Measurements from ENCODE around the gene TMEM115. TPM values are rescaled to one million over a fixed set of nuclear protein-coding genes. Genes with fewer than 3 reads are reported as not detected.

TMEM115 gene
- total and polyA plus RNA-seq, 10 of the 15 experiments (the other 5 are each of a cell fraction or from before 2014, with no cell fraction given): 1.9 to 18.7 (median 13.2) TPM

GRCh38 chr3:50406487-50406886 is 47.2 kb upstream of the TMEM115 start:
- ChIA-PET RAD21 (ENCODE audit: unreplicated experiment) (no interaction called here), CTCF (no interaction called here), SMC1A (ENCODE audit: uncharacterized antibody, unreplicated experiment) (no interaction called here), POLR2A (no interaction called here)
- TF ChIP-seq SMARCA5 (IDR thresholded peaks at IDR 0.05) (no peak), IKZF1 (conservative IDR thresholded peaks at IDR 0.05) (no peak), POU2F2 (IDR thresholded peaks at IDR 0.05; ENCODE audit: borderline replicate concordance, low read depth, low read length) (no peak), SIX5 (IDR thresholded peaks at IDR 0.05; ENCODE audit: low read depth, low read length, severe bottlenecking) (no peak), LARP7 (IDR thresholded peaks at IDR 0.05) (no peak), ZBTB40 (IDR thresholded peaks at IDR 0.05; ENCODE audit: borderline replicate concordance) (no peak), MAX (IDR thresholded peaks at IDR 0.05; ENCODE audit: low read depth, low read length) (no peak), SMC3 (IDR thresholded peaks at IDR 0.05; ENCODE audit: borderline replicate concordance, low read length) (no peak), ZNF274 (IDR thresholded peaks at IDR 0.05; ENCODE audit: insufficient read depth, insufficient read length) (no peak), PBX3 (IDR thresholded peaks at IDR 0.05; ENCODE audit: insufficient replicate concordance, low read depth, low read length) (no peak), GABPA (IDR thresholded peaks at IDR 0.05; ENCODE audit: low read depth) (no peak), SREBF2 (IDR thresholded peaks at IDR 0.05; ENCODE audit: low read length) (no peak), YBX1 (IDR thresholded peaks at IDR 0.05) (no peak), GATAD2B (conservative IDR thresholded peaks at IDR 0.05; ENCODE audit: low read depth) (no peak), MEF2A (IDR thresholded peaks at IDR 0.05; ENCODE audit: insufficient read depth, low read depth, low read length) (no peak), USF1 (IDR thresholded peaks at IDR 0.05; ENCODE audit: borderline replicate concordance, extremely low read length, insufficient read depth, low read depth, low read length) (no peak), MEF2B (IDR thresholded peaks at IDR 0.05; ENCODE audit: partially characterized antibody, poor library complexity, severe bottlenecking) (no peak), MTA3 (IDR thresholded peaks at IDR 0.05; ENCODE audit: borderline replicate concordance, low read length) (no peak), SUPT20H (IDR thresholded peaks at IDR 0.05; ENCODE audit: borderline replicate concordance, control insufficient read depth, low read depth, low read length) (no peak)
- Histone ChIP-seq H3K9ac (ENCODE audit: control insufficient read depth, insufficient read depth, low read length) (no peak overlapping the region), H3K79me2 (ENCODE audit: control insufficient read depth, insufficient read depth, low read length) (no peaks in the 10 kb centered on the region), H3K4me2 (ENCODE audit: control insufficient read depth, insufficient read depth) (no peak overlapping the region), H2AFZ (ENCODE audit: control insufficient read depth, low read depth, low read length) (no peak overlapping the region), H3K4me1 (ENCODE audit: control insufficient read depth, insufficient read depth, low read length) (no peaks in the 10 kb centered on the region; the same call in 1 of the 2 replicates), H3K4me3 (no peak overlapping the region), H3K9me3 (replicated peaks; ENCODE audit: control insufficient read depth, insufficient read depth, low read length) (no peaks in the 10 kb centered on the region), H3K27me3 (replicated peaks in 1 of 2; ENCODE audit: control insufficient read depth in 2 of 2, insufficient read depth in 2 of 2, low read length in 1 of 2) (no peaks in the 10 kb centered on the region; a peak in 1 of 4 replicates), H4K20me1 (ENCODE audit: control insufficient read depth, insufficient read depth) (no peaks in the 10 kb centered on the region), H3K36me3 (ENCODE audit: control insufficient read depth in 2 of 2, insufficient read depth in 2 of 2, low read length in 1 of 2) (no peaks in the 10 kb centered on the region), H3K27ac (ENCODE audit: control insufficient read depth, insufficient read depth) (no peak overlapping the region)
- WGBS (ENCODE audit: insufficient coverage, insufficient replicate concordance, low lambda C conversion rate, missing lambda C conversion rate): 0% methylated on average over 1 of the region's 1 CpG
- BruUV-seq (replicated peaks): no TSS peak
- no peak for DNase-seq (ENCODE audit: low read depth, low spot score)
- no peak for ATAC-seq
- in situ Hi-C loops (cut with MboI): no loop called here
- intact Hi-C loops (cut with micrococcal nuclease; ENCODE audit: unreplicated experiment): no loop called here
- no peak for FAIRE-seq
